ENCODE data around the gene RNF34. TPM values are rescaled to one million over a fixed set of nuclear protein-coding genes. Genes with fewer than 3 reads are reported as not detected.

Gene RNF34
- total RNA-seq, 1 donor from 2014 or later, result 19.2 TPM

GRCh38 chr12:121428883-121429282 is 29.0 kb downstream of the RNF34 start:
- ATAC-seq (ENCODE audit: poor library complexity), result no peak
- intact Hi-C loops (cut with DNase I), result no loop called here
- no peak for DNase-seq

DNA sequence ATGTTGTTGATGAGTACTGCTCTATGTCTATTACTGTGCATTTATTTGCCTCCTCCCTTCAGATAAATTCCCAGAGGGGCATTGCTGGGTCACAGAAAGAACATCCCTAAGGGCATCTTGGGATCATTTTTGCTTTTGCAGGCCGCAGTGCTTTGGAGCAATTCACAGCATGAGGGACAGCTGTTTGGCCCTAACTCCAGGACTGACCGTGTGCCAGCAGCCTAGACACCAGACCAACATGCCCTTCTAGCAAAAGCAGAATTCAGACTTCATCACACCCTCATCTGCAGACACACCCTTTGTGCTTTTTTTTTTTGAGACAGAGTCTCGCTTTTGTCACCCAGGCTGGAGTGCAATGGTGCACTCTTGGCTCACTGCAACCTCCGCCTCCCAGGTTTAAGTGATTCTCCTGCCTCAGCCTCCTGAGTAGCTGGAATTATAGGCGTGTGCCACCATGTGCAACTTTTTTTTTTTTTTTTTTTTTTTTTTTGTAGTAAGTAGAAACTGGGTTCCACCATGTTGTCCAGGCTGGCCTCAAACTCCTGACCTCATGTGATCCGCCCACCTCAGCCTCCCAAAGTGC is 31.0 kb downstream of the RNF34 start:
- ATAC-seq (ENCODE audit: poor library complexity) (no peak), DNase-seq (no peak)
- intact Hi-C loops (cut with DNase I), result no loop called here

- DNase-seq, result no peak
- intact Hi-C loops (cut with DNase I), result no loop called here
- no peak for ATAC-seq (ENCODE audit: poor library complexity)
Measured at GRCh38 chr12:121432740-121433480, 33.0 kb downstream of the RNF34 start.

DNA sequence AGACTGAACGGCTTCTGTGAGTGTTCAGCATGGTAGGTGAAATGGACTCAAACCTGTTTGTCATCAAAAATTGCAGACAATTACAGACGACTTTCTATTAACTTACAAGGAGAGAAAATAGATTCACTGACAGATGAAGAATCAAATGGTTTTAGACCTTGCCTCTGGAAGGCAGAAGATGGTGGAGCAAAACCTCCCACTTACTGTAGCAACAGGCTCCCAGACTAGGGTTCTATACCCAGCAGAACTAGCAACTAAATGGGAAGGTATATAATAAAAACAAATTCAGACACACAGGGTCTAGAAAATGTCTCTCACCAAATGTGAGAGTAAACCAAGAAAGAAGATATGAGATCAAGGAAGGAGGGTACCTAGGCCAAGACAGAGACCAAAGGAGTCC is 36.8 kb downstream of the RNF34 start:
- DNase-seq (no peak), ATAC-seq (ENCODE audit: poor library complexity) (no peak)
- intact Hi-C loops (cut with DNase I), result no loop called here

DNA sequence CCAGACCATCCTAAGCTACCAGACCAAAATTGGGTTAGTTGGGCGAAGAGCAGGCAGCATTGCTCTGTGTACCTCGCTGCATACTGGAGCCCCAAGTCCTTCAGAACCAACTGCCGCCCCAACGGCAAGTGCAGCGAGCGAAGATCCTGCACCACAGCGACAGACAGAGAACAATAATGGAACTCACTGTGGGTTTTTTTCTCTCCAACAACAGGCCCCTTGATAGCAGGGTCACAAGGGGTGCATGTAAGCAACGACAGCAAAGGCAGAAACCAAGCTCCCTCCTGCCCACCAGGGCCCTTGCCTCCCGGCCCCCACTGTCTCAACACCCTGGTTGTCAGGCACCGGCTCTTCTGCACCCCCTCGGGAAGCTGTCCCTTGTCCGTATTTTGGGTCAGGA is 39.0 kb downstream of the RNF34 start:
- no peak for DNase-seq
- no peak for ATAC-seq (ENCODE audit: poor library complexity)
- intact Hi-C loops (cut with DNase I), result no loop called here

DNA sequence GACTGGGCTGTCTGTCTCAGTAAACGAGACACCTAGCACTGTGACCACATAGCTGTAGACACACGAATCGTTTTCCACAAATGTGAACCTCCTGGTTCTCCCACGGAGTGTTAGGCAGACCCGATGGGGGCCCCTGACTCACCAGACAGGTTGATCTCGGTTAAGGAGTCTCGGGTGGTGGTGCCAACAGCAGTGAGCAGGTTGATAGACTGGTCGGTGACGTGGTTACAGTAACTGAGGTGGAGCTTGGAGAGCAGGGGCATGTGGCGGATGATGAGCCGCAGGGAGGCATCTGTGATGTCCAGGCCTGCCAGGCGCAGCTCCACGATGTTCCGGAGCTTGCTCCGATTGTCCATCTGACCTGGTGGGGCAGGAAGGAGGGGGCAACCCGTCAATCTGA is 39.8 kb downstream of the RNF34 start:
- ATAC-seq (ENCODE audit: poor library complexity), result no peak
- DNase-seq, result no peak
- intact Hi-C loops (cut with DNase I), result loop anchor here (5.0 kb wide), 1 partner anchor 102 kb away; no protein-coding TSS in a partner anchor

GRCh38 chr12:121440768-121441167 is 40.9 kb downstream of the RNF34 start:
- intact Hi-C loops (cut with DNase I), result loop anchor here (5.0 kb wide), 1 partner anchor 103 kb away; no protein-coding TSS in a partner anchor
- no peak for DNase-seq
- ATAC-seq (ENCODE audit: poor library complexity), result no peak

DNA sequence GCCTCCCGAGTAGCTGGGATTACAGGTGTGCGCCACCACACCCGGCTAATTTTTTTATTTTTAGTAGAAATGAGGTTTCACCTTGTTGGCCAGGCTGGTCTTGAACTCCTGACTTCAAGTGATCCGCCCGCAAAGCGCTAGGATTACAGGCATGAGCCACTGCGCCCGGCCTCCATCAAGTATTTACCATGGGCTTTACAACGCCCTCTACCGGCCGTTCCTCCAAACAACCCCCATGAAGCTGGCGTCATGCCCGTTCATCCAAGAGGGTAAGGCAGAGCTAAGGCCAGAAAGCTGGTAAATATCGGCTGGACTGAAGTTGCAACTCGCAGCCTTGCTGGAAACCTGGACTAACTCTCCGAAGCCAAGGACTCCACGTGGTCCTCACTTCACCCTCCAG is 41.6 kb downstream of the RNF34 start:
- intact Hi-C loops (cut with DNase I), result loop anchor here (5.0 kb wide), 1 partner anchor 104 kb away; no protein-coding TSS in a partner anchor
- ATAC-seq (ENCODE audit: poor library complexity), result no peak
- DNase-seq, result no peak

GRCh38 chr12:121442028-121442948 is 42.4 kb downstream of the RNF34 start:
- intact Hi-C loops (cut with DNase I), result loop anchor here (5.0 kb wide), 1 partner anchor 105 kb away; no protein-coding TSS in a partner anchor
- ATAC-seq (ENCODE audit: poor library complexity) (no peak), DNase-seq (no peak)

DNA sequence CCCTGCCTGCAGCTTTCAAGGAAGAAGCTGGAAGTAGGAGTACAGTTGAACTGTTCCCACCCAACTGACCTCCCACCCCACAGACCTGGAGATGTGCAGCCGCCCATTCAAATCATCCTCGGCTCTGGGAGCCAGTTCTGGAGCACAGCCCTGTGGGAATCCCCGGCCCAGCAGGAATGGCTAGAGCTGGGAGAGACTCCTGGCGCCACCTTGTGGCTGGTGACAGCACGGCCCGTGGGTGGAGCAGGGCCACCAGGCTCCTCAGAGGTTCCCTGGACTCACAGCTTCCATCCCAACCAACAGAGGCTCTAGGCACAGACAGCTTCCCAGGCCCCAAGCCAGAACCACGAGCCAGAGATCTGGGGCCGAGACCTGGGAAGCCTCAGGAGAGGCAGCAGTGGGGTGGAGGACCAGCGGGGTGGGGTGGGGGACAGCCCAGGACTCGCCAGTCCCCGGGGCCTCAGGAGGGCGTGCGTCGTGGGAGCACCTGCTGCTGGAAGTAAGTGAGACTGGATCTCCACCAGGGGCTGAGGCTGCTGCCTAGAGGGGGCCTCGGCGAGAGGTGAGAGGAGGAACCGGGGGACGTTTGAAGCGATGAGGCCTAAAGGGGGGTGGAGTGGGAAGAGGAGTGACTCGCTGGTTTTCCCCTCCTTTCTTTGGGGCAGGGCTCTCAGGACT is 43.4 kb downstream of the RNF34 start:
- intact Hi-C loops (cut with DNase I), result loop anchor here (5.0 kb wide), 1 partner anchor 106 kb away; no protein-coding TSS in a partner anchor
- DNase-seq (peak; percentile 90), ATAC-seq (ENCODE audit: poor library complexity) (peak; percentile 93)

GRCh38 chr12:121443911-121444841 is 44.3 kb downstream of the RNF34 start:
- intact Hi-C loops (cut with DNase I), result loop anchor here (5.0 kb wide), 1 partner anchor 107 kb away; no protein-coding TSS in a partner anchor
- ATAC-seq (ENCODE audit: poor library complexity) (no peak), DNase-seq (no peak)

GRCh38 chr12:121444842-121445202 is 44.9 kb downstream of the RNF34 start:
- DNase-seq (no peak), ATAC-seq (ENCODE audit: poor library complexity) (no peak)
- intact Hi-C loops (cut with DNase I), result loop anchor here (5.0 kb wide), 1 partner anchor 108 kb away; no protein-coding TSS in a partner anchor

DNA sequence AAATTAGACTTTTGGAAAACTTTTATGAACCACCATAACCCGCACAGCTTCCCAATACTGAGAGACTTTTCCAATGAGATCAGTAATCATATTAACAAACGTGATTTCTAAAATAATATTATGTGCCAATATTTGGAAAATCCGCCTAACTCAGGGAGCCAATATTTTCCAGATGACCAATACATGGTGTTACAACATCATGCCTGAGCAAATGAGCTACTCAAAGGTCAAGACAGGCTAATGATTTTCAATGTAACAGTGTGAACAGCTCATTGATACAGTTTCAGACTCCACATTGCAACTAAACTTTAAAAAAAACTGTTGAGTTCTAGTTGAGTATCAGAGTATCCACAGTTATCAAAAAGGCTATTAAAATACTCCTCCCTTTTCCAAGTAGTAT is 46.8 kb downstream of the RNF34 start:
- intact Hi-C loops (cut with DNase I), result no loop called here
- no peak for ATAC-seq (ENCODE audit: poor library complexity)
- DNase-seq, result no peak

- DNase-seq (no peak), ATAC-seq (ENCODE audit: poor library complexity) (no peak)
- intact Hi-C loops (cut with DNase I), result no loop called here
Measured at GRCh38 chr12:121448771-121449315, 48.9 kb downstream of the RNF34 start.

DNA sequence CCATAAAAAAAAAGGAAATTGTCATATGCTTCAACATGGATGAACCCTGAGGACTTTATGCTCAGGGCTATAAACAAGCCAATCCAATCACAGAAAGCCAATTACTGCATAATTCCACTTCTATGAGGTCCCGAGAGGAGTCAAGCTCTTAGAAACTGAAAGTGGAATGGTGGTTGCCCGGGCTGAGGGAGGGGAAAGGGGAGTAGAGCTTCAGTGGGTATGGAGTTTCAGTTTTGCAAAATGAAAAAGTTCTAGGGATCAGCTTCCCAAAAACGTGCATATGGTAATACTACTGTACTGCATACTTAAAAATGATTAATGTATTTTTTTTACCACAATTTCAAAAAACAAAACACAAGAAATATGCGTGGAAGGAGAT is 52.0 kb downstream of the RNF34 start:
- intact Hi-C loops (cut with DNase I), result no loop called here
- DNase-seq (no peak), ATAC-seq (ENCODE audit: poor library complexity) (no peak)

DNA sequence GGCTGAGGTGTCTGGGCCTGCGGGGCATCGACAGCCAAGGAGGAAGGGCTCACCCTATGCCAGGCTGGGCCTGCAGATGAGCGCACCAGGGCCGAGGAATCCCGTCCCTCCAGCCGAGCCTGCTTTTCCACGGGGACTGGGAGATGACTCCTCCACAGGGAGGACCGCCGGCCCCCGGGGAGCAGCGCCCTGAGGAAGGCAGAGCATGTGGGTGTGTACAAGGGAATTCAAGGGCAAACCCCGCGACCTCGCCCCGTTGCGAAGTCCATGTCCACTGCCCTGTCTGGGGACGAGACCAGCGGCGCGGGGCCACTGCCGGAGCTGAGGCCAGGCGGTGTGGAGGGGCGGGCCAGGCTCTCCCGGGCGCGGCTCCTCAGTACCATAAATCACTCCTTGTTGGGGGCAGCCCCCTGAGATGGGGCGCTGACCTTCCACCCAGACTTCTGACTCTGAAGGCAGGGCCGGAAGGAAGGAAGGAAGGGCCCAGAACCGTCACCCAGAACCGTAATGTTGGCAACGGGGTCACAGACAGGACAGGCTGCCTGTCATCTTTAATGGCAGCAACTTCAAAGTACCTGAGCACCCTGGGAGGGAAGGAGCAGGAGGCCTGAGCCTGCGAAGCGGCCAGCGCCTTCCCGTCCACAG is 52.5 kb downstream of the RNF34 start:
- peak; percentile 5 for ATAC-seq (ENCODE audit: poor library complexity)
- intact Hi-C loops (cut with DNase I), result no loop called here
- no peak for DNase-seq

- DNase-seq (no peak), ATAC-seq (ENCODE audit: poor library complexity) (no peak)
- intact Hi-C loops (cut with DNase I), result no loop called here
Measured at GRCh38 chr12:121452985-121453360, 53.1 kb downstream of the RNF34 start.
